ENCODE results near the gene CCDC78.
A peak's percentile ranks its signal among the peaks of the same experiment; 100 is the strongest.

The CCDC78 gene

GRCh38 chr16:705431-706188, 20.6 kb downstream of the CCDC78 start, which contains the start of gene FBXL16:
Gene FBXL16 (minus strand): TSS chr16:705801. CDS start chr16:697405, 8,396 bp downstream.
- peaks cover 13% of the 10 kb centered on the region for H3K27me3 ChIP-seq (ENCODE audit: control insufficient read depth, insufficient read depth, low read length)
- no peak for TF ChIP-seq CTCF (IDR thresholded peaks at IDR 0.05)
- peaks cover 5% of the 10 kb centered on the region for H3K4me1 ChIP-seq
- H3K79me2 ChIP-seq, result peaks cover 28% of the 10 kb centered on the region
- no peak within 1 kb of the TSS for H3K4me3 ChIP-seq (ENCODE audit: low read depth, low read length)
- H3K27ac ChIP-seq, result peak within 1 kb of the TSS; percentile 47
- H3K9me3 ChIP-seq (ENCODE audit: control insufficient read depth, low read length), result no peaks in the 10 kb centered on the region
- H3K4me2 ChIP-seq (ENCODE audit: low read length), result no peak within 1 kb of the TSS
- H2AFZ ChIP-seq, result peak within 1 kb of the TSS; percentile 60
- H3K9ac ChIP-seq, result no peak within 1 kb of the TSS
- no peaks in the 10 kb centered on the region for H3K36me3 ChIP-seq (ENCODE audit: control insufficient read depth, insufficient read depth, low read length)

DNA sequence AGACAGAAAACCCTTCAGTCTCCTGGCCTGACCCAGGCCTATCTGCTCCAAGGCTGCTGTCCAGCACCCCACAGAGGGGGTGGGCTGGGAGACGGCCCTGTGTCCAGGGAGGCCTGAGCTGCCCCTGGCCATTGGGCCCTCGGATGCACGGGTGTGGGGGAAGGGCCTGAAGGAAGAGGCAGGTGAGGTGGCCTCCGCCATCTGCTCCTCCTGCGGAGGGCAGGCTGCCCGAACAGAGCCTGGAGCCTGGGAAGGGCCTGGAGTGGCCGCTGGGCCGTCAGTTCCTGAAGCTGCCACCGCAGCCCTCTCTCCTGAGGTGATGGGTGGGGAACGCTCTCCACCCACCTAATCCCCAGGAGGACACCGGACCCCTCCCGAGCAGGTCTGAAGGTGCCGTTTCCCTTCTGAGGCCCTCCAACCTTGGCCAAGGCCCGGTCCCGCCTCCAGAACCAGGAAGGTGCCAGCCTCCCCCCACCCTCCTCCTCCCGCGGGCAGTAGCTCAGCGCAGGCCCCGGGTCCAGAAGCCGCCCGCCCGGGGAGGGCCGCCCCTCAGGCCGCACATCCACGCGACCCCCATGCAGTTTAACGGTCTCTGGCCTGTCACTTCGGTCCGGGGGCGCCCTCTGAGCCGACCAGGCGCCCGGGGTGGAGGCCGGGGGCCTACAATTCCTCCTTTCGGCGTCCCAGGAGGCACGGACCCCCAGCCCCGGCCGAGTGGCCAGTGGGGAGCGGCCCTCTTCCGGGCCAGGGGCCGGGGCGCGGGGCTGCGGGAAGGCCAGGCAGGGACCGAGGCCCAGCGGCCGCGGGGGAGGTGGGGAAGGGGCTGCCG, 21.5 kb downstream of the CCDC78 start:
- Histone ChIP-seq H3K4me3 (ENCODE audit: low read depth, low read length) (no peak overlapping the region), H3K4me2 (ENCODE audit: low read length) (no peak overlapping the region), H3K27ac (peak overlapping the region; percentile 47), H3K79me2 (peaks cover 28% of the 10 kb centered on the region), H3K27me3 (ENCODE audit: control insufficient read depth, insufficient read depth, low read length) (peaks cover 13% of the 10 kb centered on the region), H3K4me1 (peaks cover 1% of the 10 kb centered on the region), H3K36me3 (ENCODE audit: control insufficient read depth, insufficient read depth, low read length) (no peaks in the 10 kb centered on the region), H3K9ac (no peak overlapping the region), H2AFZ (peak overlapping the region; percentile 17), H3K9me3 (ENCODE audit: control insufficient read depth, low read length) (no peaks in the 10 kb centered on the region)
- no peak for TF ChIP-seq CTCF (IDR thresholded peaks at IDR 0.05)

- no peak overlapping the region for H3K9ac ChIP-seq
- no peaks in the 10 kb centered on the region for H3K4me1 ChIP-seq
- H3K27me3 ChIP-seq (ENCODE audit: control insufficient read depth, insufficient read depth, low read length), result peaks cover 13% of the 10 kb centered on the region
- no peak for TF ChIP-seq CTCF (IDR thresholded peaks at IDR 0.05)
- peak overlapping the region; percentile 47 for H3K27ac ChIP-seq
- peaks cover 28% of the 10 kb centered on the region for H3K79me2 ChIP-seq
- H3K4me3 ChIP-seq (ENCODE audit: low read depth, low read length), result no peak overlapping the region
- no peak overlapping the region for H3K4me2 ChIP-seq (ENCODE audit: low read length)
- no peaks in the 10 kb centered on the region for H3K9me3 ChIP-seq (ENCODE audit: control insufficient read depth, low read length)
- H2AFZ ChIP-seq, result no peak overlapping the region
- H3K36me3 ChIP-seq (ENCODE audit: control insufficient read depth, insufficient read depth, low read length), result no peaks in the 10 kb centered on the region
These were observed 22.2 kb downstream of the CCDC78 start for GRCh38 chr16:704047-704446.

DNA sequence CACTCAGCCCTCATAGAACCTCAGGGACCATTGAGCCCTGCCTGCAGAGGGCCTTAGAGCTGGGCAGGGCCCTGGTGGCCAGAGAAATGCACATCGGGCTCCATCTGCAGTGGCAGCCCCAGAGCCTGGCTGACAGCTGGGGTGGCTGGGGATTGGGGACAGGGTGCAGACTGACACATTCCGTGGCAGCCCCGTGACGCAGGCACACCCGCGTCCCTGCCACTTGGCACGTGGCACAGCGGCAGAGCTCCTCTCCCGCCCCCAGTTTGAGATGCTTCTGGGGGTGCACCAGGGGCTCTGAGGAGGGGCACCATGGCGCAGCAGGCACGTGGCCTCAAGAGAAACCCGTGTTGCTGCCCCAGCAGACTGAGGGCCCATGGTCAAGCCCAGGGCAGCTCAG, 22.8 kb downstream of the CCDC78 start:
- H3K79me2 ChIP-seq, result peaks cover 28% of the 10 kb centered on the region
- H3K4me2 ChIP-seq (ENCODE audit: low read length), result no peak overlapping the region
- no peak overlapping the region for H3K9ac ChIP-seq
- TF ChIP-seq CTCF (IDR thresholded peaks at IDR 0.05), result no peak
- H3K4me1 ChIP-seq, result no peaks in the 10 kb centered on the region
- peaks cover 13% of the 10 kb centered on the region for H3K27me3 ChIP-seq (ENCODE audit: control insufficient read depth, insufficient read depth, low read length)
- H2AFZ ChIP-seq, result no peak overlapping the region
- no peak overlapping the region for H3K4me3 ChIP-seq (ENCODE audit: low read depth, low read length)
- no peaks in the 10 kb centered on the region for H3K36me3 ChIP-seq (ENCODE audit: control insufficient read depth, insufficient read depth, low read length)
- no peak overlapping the region for H3K27ac ChIP-seq
- no peaks in the 10 kb centered on the region for H3K9me3 ChIP-seq (ENCODE audit: control insufficient read depth, low read length)

Data from parathyroid adenoma (tissue), 2 donors.